ENCODE data around the gene KCTD5.
A peak's percentile ranks its signal among the peaks of the same experiment; 100 is the strongest.
"Not testable (repeated sequence)": the region's sequence is repeated elsewhere in the genome, so short reads cannot be mapped to it uniquely, and the experiment has no call there.

Gene KCTD5

GRCh38 chr16:2680360-2680759 is 2.0 kb upstream of the KCTD5 start:
- Mint-ChIP-seq H3K36me3 (ENCODE audit: low read depth) (peaks cover 19% of the 10 kb centered on the region), H3K4me1 (ENCODE audit: low read depth) (peaks cover 14% of the 10 kb centered on the region)
- H3K4me3 Mint-ChIP-seq; H3K27me3 Mint-ChIP-seq; H3K9me3 Mint-ChIP-seq; intact Hi-C loops (cut with micrococcal nuclease); H3K27ac Mint-ChIP-seq: not testable (repeated sequence)

DNA sequence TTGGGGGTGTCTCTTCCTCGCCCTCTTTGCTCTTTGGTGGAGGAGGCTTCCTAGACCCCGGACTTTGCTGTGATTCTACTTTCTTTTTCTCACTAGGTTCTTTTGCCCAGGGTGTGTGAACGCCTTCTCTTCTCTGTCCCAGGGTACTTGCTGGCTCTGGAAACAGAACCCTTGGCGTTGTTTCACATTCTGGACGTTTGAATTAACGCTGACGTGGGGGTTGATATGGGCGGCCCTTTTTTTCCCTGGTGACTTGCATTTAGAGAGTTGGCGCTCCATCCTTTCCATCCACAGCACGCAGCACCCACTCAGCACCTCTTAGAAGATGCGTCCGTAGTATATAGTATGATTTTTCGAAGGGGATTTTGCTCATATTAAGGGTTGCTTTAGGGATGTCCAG is 718 bp downstream of the KCTD5 start:
- peak overlapping the region; percentile 93 for H3K27ac Mint-ChIP-seq

DNA sequence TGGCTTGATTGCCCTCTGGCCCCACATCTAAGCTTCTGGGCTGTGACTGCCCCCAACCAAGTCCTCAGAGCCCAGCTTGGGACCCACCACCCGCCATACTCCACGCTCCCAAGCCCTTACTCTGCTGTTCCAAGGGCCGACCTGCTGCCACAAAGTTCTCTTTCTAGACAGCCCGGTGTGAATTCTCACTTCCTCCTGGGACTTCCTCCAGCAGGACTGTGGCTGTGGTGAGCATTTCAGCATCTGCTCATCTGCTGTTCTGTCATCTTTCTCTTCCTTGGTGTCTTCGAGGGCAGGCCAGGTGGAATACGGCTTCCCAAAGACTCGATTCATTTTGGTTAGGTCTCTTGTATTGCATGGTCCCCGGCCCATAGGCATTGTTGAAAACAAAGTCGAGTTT is 3.8 kb downstream of the KCTD5 start:
- intact Hi-C loops (cut with micrococcal nuclease); H3K4me3 Mint-ChIP-seq; H3K9me3 Mint-ChIP-seq; H3K27me3 Mint-ChIP-seq: not testable (repeated sequence)
- H3K4me1 Mint-ChIP-seq (ENCODE audit: low read depth): peaks cover 40% of the 10 kb centered on the region
- H3K36me3 Mint-ChIP-seq (ENCODE audit: low read depth): peaks cover 28% of the 10 kb centered on the region
- peak overlapping the region; percentile 67 for H3K27ac Mint-ChIP-seq

More for the DNA sequence above, 718 bp downstream of the KCTD5 start:
- H3K36me3 Mint-ChIP-seq (ENCODE audit: low read depth): peaks cover 19% of the 10 kb centered on the region
- peak overlapping the region; percentile 93 for H3K4me3 Mint-ChIP-seq
- H3K27me3 Mint-ChIP-seq; H3K9me3 Mint-ChIP-seq; intact Hi-C loops (cut with micrococcal nuclease): not testable (repeated sequence)
- peaks cover 20% of the 10 kb centered on the region for H3K4me1 Mint-ChIP-seq (ENCODE audit: low read depth)

- Mint-ChIP-seq H3K36me3 (ENCODE audit: low read depth) (peaks cover 36% of the 10 kb centered on the region), H3K27ac (peak overlapping the region; percentile 82), H3K4me3 (peak overlapping the region; percentile 71), H3K27me3 (no peaks in the 10 kb centered on the region), H3K9me3 (no peaks in the 10 kb centered on the region), H3K4me1 (ENCODE audit: low read depth) (peaks cover 49% of the 10 kb centered on the region)
- intact Hi-C loops (cut with micrococcal nuclease): no loop called here
These were observed 4.7 kb downstream of the KCTD5 start for GRCh38 chr16:2686912-2687507.

GRCh38 chr16:2687531-2688308 is 5.4 kb downstream of the KCTD5 start:
- H3K4me1 Mint-ChIP-seq (ENCODE audit: low read depth): peaks cover 56% of the 10 kb centered on the region
- H3K4me3 Mint-ChIP-seq: peak overlapping the region; percentile 71
- H3K27ac Mint-ChIP-seq: peak overlapping the region; percentile 82
- intact Hi-C loops (cut with micrococcal nuclease): no loop called here
- H3K36me3 Mint-ChIP-seq (ENCODE audit: low read depth): peaks cover 36% of the 10 kb centered on the region
- H3K9me3 Mint-ChIP-seq: no peaks in the 10 kb centered on the region
- no peaks in the 10 kb centered on the region for H3K27me3 Mint-ChIP-seq

GRCh38 chr16:2689422-2689821 is 7.1 kb downstream of the KCTD5 start:
- not testable (repeated sequence) for H3K4me3 Mint-ChIP-seq

DNA sequence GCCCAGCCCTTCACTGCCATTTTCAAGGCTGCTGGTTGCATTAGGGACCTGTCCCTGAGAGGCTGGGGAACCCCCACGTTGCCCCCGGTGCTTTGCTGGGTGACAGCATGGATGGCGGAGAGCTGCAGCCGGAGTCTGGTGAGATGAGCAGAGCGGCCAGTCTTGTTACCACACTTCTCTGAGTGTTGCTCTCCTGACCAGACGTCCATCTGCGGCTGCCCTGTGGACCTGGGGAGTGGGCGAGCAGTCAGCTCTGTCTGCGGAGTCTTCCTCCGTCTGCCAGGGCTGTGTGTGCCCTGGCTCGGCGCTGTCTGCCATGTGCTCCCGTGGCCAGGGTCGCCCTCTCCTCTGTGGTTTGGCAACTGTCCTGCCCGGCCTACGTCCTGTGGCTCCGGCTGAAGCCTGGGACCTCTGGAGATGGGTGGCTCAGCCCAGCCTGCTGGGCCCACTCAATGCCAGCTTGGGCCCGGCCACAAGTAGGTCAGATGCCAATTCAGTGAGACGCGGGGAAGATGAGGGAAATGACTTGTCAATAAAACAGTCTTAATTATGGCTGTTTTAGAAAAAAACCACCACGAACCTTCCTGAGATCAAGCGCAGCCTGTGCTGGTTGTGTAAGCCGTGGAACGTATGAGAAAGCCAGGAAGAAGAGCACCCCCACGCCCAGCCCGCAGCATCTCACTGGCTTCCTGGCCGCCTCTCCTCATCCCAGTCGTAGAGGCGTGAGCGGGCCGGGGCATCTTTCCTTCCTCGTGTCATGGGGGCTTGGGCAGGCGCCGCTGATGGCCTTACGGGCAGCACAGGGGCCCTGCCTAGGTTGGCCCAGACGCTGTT is 7.9 kb downstream of the KCTD5 start:
- no peaks in the 10 kb centered on the region for H3K9me3 Mint-ChIP-seq
- no peaks in the 10 kb centered on the region for H3K27me3 Mint-ChIP-seq
- peaks cover 43% of the 10 kb centered on the region for H3K36me3 Mint-ChIP-seq (ENCODE audit: low read depth)
- no peak overlapping the region for H3K4me3 Mint-ChIP-seq
- H3K27ac Mint-ChIP-seq: peak overlapping the region; percentile 41
- intact Hi-C loops (cut with micrococcal nuclease): no loop called here
- peaks cover 60% of the 10 kb centered on the region for H3K4me1 Mint-ChIP-seq (ENCODE audit: low read depth)

More at GRCh38 chr16:2689422-2689821, 7.1 kb downstream of the KCTD5 start:
- H3K27ac Mint-ChIP-seq; intact Hi-C loops (cut with micrococcal nuclease); H3K9me3 Mint-ChIP-seq; H3K27me3 Mint-ChIP-seq: not testable (repeated sequence)
- Mint-ChIP-seq H3K36me3 (ENCODE audit: low read depth) (peaks cover 43% of the 10 kb centered on the region), H3K4me1 (ENCODE audit: low read depth) (peaks cover 66% of the 10 kb centered on the region)

GRCh38 chr16:2690852-2691251 is 8.5 kb downstream of the KCTD5 start:
- H3K4me3 Mint-ChIP-seq: no peak overlapping the region
- peak overlapping the region; percentile 41 for H3K27ac Mint-ChIP-seq
- H3K36me3 Mint-ChIP-seq (ENCODE audit: low read depth): peaks cover 43% of the 10 kb centered on the region
- H3K9me3 Mint-ChIP-seq: no peaks in the 10 kb centered on the region
- H3K4me1 Mint-ChIP-seq (ENCODE audit: low read depth): peaks cover 60% of the 10 kb centered on the region
- H3K27me3 Mint-ChIP-seq: no peaks in the 10 kb centered on the region
- intact Hi-C loops (cut with micrococcal nuclease): no loop called here

- peak overlapping the region; percentile 56 for H3K27ac Mint-ChIP-seq
- no peaks in the 10 kb centered on the region for H3K9me3 Mint-ChIP-seq
- H3K4me1 Mint-ChIP-seq (ENCODE audit: low read depth): peaks cover 60% of the 10 kb centered on the region
- H3K27me3 Mint-ChIP-seq: no peaks in the 10 kb centered on the region
- H3K36me3 Mint-ChIP-seq (ENCODE audit: low read depth): peaks cover 47% of the 10 kb centered on the region
- no peak overlapping the region for H3K4me3 Mint-ChIP-seq
- intact Hi-C loops (cut with micrococcal nuclease): no loop called here
These were observed 9.3 kb downstream of the KCTD5 start for GRCh38 chr16:2691491-2692248.

GRCh38 chr16:2692251-2692947 is 10.1 kb downstream of the KCTD5 start:
- no peaks in the 10 kb centered on the region for H3K9me3 Mint-ChIP-seq
- H3K36me3 Mint-ChIP-seq (ENCODE audit: low read depth): peaks cover 55% of the 10 kb centered on the region
- peaks cover 53% of the 10 kb centered on the region for H3K4me1 Mint-ChIP-seq (ENCODE audit: low read depth)
- no peak overlapping the region for H3K4me3 Mint-ChIP-seq
- intact Hi-C loops (cut with micrococcal nuclease): no loop called here
- H3K27me3 Mint-ChIP-seq: no peaks in the 10 kb centered on the region
- peak overlapping the region; percentile 56 for H3K27ac Mint-ChIP-seq

GRCh38 chr16:2692948-2693651 is 10.8 kb downstream of the KCTD5 start:
- H3K27me3 Mint-ChIP-seq: no peaks in the 10 kb centered on the region
- peaks cover 46% of the 10 kb centered on the region for H3K4me1 Mint-ChIP-seq (ENCODE audit: low read depth)
- intact Hi-C loops (cut with micrococcal nuclease): no loop called here
- H3K9me3 Mint-ChIP-seq: no peaks in the 10 kb centered on the region
- H3K27ac Mint-ChIP-seq: peak overlapping the region; percentile 56
- H3K4me3 Mint-ChIP-seq: no peak overlapping the region
- H3K36me3 Mint-ChIP-seq (ENCODE audit: low read depth): peaks cover 62% of the 10 kb centered on the region

DNA sequence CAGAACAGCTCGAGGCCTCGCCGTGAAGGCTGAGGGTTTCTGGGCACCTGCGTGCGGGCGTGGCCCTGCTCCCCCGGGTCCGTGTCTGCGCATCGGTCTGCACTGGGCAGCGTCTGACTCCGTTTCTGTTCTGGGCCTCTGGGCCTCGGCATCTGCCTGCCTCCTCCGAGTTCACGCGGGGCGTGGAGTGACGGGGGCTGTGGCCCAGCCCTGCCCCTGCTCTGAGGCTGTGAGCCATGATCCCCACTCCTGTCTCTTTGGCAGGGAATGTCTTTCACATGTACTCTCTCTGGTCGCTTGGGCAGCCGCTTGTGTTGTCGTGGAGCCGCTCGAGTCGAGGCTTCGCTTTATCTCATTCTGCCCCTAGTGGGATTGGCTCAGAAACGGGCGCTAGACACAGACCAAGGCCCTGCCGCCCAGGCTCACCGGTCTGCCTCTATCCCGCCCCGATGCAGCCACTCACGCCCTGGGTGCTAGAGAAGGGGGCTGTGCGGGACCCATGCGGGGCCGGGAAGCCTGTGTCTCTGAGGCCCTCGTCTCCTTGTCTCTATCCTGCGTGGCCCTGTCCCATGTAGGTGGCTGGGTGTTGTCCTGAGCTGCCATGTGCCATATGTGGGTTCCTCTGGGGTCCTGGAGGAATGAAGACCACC is 14.4 kb downstream of the KCTD5 start:
- H3K4me3 Mint-ChIP-seq; H3K27ac Mint-ChIP-seq; intact Hi-C loops (cut with micrococcal nuclease); H3K27me3 Mint-ChIP-seq; H3K9me3 Mint-ChIP-seq: not testable (repeated sequence)
- peaks cover 20% of the 10 kb centered on the region for H3K4me1 Mint-ChIP-seq (ENCODE audit: low read depth)
- H3K36me3 Mint-ChIP-seq (ENCODE audit: low read depth): peaks cover 75% of the 10 kb centered on the region

All from dendritic cell treated with granulocyte-macrophage colony-stimulating factor and Interleukin-4, amounts not matched to agents 40 ng/mL and 50 ng/mL, for 4 days (primary cell).